HG03175 (cell line): ENCODE measurements around the gene DIS3L2.
"Not testable (repeated sequence)": the region's sequence is repeated elsewhere in the genome, so short reads cannot be mapped to it uniquely, and the experiment has no call there.

Experiments used
- ATAC-seq: cut with Tn5 transposase; IDR thresholded peaks from one replicate; pipeline ENCODE4 v1.9.1; 2021; ENCODE audit warnings: mild to moderate bottlenecking, moderate library complexity; ENCODE audit not compliant: unreplicated experiment

Gene DIS3L2

GRCh38 chr2:232170396-232170795 is 208.9 kb downstream of the DIS3L2 start:
- ATAC-seq, result no peak

- no peak for ATAC-seq
Measured at GRCh38 chr2:232174662-232175061, 213.1 kb downstream of the DIS3L2 start.

- ATAC-seq, result not testable (repeated sequence)
Measured at GRCh38 chr2:232176587-232176986, 215.1 kb downstream of the DIS3L2 start.

GRCh38 chr2:232183279-232183678 is 221.8 kb downstream of the DIS3L2 start:
- ATAC-seq, result no peak

GRCh38 chr2:232184346-232184745 is 222.8 kb downstream of the DIS3L2 start:
- ATAC-seq, result no peak

GRCh38 chr2:232190796-232191195 is 229.3 kb downstream of the DIS3L2 start:
- ATAC-seq, result no peak

GRCh38 chr2:232195487-232195886 is 234.0 kb downstream of the DIS3L2 start:
- ATAC-seq, result no peak

GRCh38 chr2:232196802-232197201 is 235.3 kb downstream of the DIS3L2 start:
- no peak for ATAC-seq

GRCh38 chr2:232200195-232200594 is 238.7 kb downstream of the DIS3L2 start:
- no peak for ATAC-seq

GRCh38 chr2:232203166-232203891 is 241.8 kb downstream of the DIS3L2 start:
- ATAC-seq, result no peak

- ATAC-seq, result no peak
Measured at GRCh38 chr2:232203936-232204335, 242.4 kb downstream of the DIS3L2 start.

- ATAC-seq, result no peak
Measured at GRCh38 chr2:232204457-232204931, 243.0 kb downstream of the DIS3L2 start.

- no peak for ATAC-seq
Measured at GRCh38 chr2:232207174-232207573, 245.7 kb downstream of the DIS3L2 start.

- no peak for ATAC-seq
Measured at GRCh38 chr2:232210306-232210705, 248.8 kb downstream of the DIS3L2 start.

- no peak for ATAC-seq
Measured at GRCh38 chr2:232211743-232212686, 250.5 kb downstream of the DIS3L2 start.

- ATAC-seq, result no peak
Measured at GRCh38 chr2:232213176-232213575, 251.7 kb downstream of the DIS3L2 start.

- no peak for ATAC-seq
Measured at GRCh38 chr2:232214053-232214452, 252.5 kb downstream of the DIS3L2 start.

- ATAC-seq, result no peak
Measured at GRCh38 chr2:232216028-232216427, 254.5 kb downstream of the DIS3L2 start.

- ATAC-seq, result no peak
Measured at GRCh38 chr2:232218778-232219495, 257.4 kb downstream of the DIS3L2 start.

- ATAC-seq, result no peak
Measured at GRCh38 chr2:232219496-232219870, 258.0 kb downstream of the DIS3L2 start.

- ATAC-seq, result no peak
Measured at GRCh38 chr2:232219932-232220331, 258.4 kb downstream of the DIS3L2 start.
